Retinal pigment epithelial cell (primary cell): ENCODE data around the gene PPL.

Experiments used
- DNase-seq: peaks from one replicate; pipeline ENCODE4 v3.0.0-alpha.2; 2010; ENCODE audit warnings: low read depth
- H3K4me3 ChIP-seq: 2 replicates; pipeline ENCODE4 v1.5.1; 2011; ENCODE audit warnings: mild to moderate bottlenecking, low read length, control low read depth, moderate library complexity
- CTCF ChIP-seq: conservative IDR thresholded peaks from 2 replicates; pipeline ENCODE4 v1.5.1; 2011; ENCODE audit warnings: low read depth, low read length, control low read depth, inconsistent platforms

Gene PPL

GRCh38 chr16:4936991-4937781 is at the start of gene PPL:
Gene PPL, minus strand, starts transcription at chr16:4937148. Its CDS starts 103 bp downstream, at chr16:4937045.
- TF ChIP-seq CTCF, result no peak
- peak within 1 kb of the TSS; percentile 78 for H3K4me3 ChIP-seq

GRCh38 chr16:4984174-4984990 is 47.4 kb upstream of the PPL start:
- no peak for DNase-seq
- H3K4me3 ChIP-seq, result no peak overlapping the region
- TF ChIP-seq CTCF, result no peak

More at GRCh38 chr16:4936991-4937781, at the start of gene PPL:
- no peak for DNase-seq

GRCh38 chr16:4982056-4982867 is 45.3 kb upstream of the PPL start:
- no peak for DNase-seq
- no peak for TF ChIP-seq CTCF

GRCh38 chr16:4981473-4981872 is 44.5 kb upstream of the PPL start:
- TF ChIP-seq CTCF, result no peak
- no peak overlapping the region for H3K4me3 ChIP-seq
- no peak for DNase-seq

More at GRCh38 chr16:4982056-4982867, 45.3 kb upstream of the PPL start:
- H3K4me3 ChIP-seq, result no peak overlapping the region

GRCh38 chr16:4980691-4981090 is 43.7 kb upstream of the PPL start:
- no peak overlapping the region for H3K4me3 ChIP-seq
- no peak for DNase-seq
- no peak for TF ChIP-seq CTCF

GRCh38 chr16:4979736-4980660 is 43.0 kb upstream of the PPL start:
- DNase-seq, result no peak
- H3K4me3 ChIP-seq, result no peak overlapping the region
- no peak for TF ChIP-seq CTCF
